Ishikawa (cell line): ENCODE measurements around the gene PRRC2B.

ENCODE experiments used
- EGR1 ChIP-seq: IDR thresholded peaks from 2 replicates; pipeline ENCODE4 v1.6.1; 2012
- EP300 ChIP-seq: IDR thresholded peaks from 2 replicates; pipeline ENCODE4 v1.6.1; 2012; ENCODE audit warnings: borderline replicate concordance
- FOXM1 ChIP-seq: IDR thresholded peaks from 2 replicates; pipeline ENCODE4 v1.6.1; 2012; ENCODE audit warnings: low read depth, borderline replicate concordance
- RAD21 ChIP-seq: IDR thresholded peaks from 2 replicates; pipeline ENCODE4 v1.6.1; 2012; ENCODE audit warnings: low read depth
- TEAD4 ChIP-seq: IDR thresholded peaks from 2 replicates; pipeline ENCODE4 v1.6.1; 2012
- TF ChIP-seq, protein P1 (sequence below): IDR thresholded peaks from 2 replicates; pipeline ENCODE4 v1.6.1; 2012

- TF ChIP-seq EGR1, result no peak
- TF ChIP-seq FOXM1, result no peak
- no peak for TF ChIP-seq RAD21
- no peak for TF ChIP-seq EP300
- TF ChIP-seq, protein P1, sequence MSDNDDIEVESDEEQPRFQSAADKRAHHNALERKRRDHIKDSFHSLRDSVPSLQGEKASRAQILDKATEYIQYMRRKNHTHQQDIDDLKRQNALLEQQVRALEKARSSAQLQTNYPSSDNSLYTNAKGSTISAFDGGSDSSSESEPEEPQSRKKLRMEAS, result no peak
- TF ChIP-seq TEAD4, result no peak
Measured at GRCh38 chr9:131396626-131397025, 2.7 kb downstream of the PRRC2B start.
